WERI-Rb-1 (cell line): ENCODE data around the gene TKTL1.

ENCODE experiments used
- DNase-seq: peaks from one replicate; pipeline ENCODE4 v3.0.0-alpha.2; 2020
- H3K27ac ChIP-seq: fragments of 250-450 bp; sonication (Bioruptor Pico); 2 replicates; pipeline ENCODE4 v1.5.1; 2020; ENCODE audit warnings: mild to moderate bottlenecking, moderate library complexity
- H3K27me3 ChIP-seq: fragments of 250-450 bp; sonication (Bioruptor Pico); 2 replicates; pipeline ENCODE4 v1.5.1; 2021; ENCODE audit warnings: mild to moderate bottlenecking, low read depth, moderate library complexity; ENCODE audit not compliant: insufficient read depth, severe bottlenecking
- H3K36me3 ChIP-seq: fragments of 250-450 bp; sonication (Bioruptor Pico); 2 replicates; pipeline ENCODE4 v1.5.1; 2020; ENCODE audit warnings: mild to moderate bottlenecking, moderate library complexity
- H3K4me3 ChIP-seq: 2 replicates; pipeline ENCODE4 v1.5.1; 2011; ENCODE audit warnings: low read depth, mild to moderate bottlenecking, control low read depth, low read length
- H3K9me3 ChIP-seq: fragments of 250-450 bp; sonication (Bioruptor Pico); 2 replicates; pipeline ENCODE4 v1.5.1; 2021; ENCODE audit warnings: mild to moderate bottlenecking, moderate library complexity; ENCODE audit not compliant: severe bottlenecking
- TF ChIP-seq, protein P1 (sequence below): IDR thresholded peaks from 2 replicates; pipeline ENCODE4 v1.5.1; 2011; ENCODE audit warnings: low read depth, mild to moderate bottlenecking, control low read depth, inconsistent platforms, low read length

TKTL1 gene

DNA sequence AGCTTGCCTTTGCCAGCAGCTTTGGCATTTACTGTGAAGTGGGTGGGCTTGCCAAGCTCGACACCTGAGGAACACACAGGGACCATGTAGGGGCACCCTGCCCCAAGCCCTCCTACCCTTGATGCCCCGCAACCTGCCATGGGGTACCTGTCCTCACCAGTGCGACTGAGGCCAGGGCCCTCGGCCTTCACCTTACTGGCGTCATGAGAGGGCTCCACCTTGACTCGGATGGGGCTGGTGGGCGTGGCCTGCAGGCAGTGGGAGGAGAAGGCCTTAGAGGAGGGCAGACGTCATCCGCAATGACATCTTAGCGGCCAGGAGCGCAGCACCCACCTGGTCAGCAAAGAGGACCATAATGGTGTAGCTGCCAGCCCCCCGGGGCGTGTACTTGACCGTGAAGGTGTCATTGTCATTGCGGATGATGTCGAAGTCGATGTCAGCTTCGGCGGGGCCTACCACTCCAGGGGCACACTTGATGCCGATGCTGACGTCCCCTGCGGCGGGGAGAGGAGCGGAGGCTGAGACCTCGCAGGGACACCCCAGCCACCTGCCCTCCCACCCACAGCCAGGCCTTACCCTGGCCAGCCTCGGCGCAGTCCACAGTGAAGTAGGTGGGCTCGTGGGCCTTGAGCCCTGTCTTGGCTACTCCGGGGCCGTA, 66.6 kb downstream of the TKTL1 start:
- H3K9me3 ChIP-seq, result no peaks in the 10 kb centered on the region
- no peak overlapping the region for H3K27ac ChIP-seq
- H3K4me3 ChIP-seq, result no peak overlapping the region
- DNase-seq, result no peak
- TF ChIP-seq, protein P1, sequence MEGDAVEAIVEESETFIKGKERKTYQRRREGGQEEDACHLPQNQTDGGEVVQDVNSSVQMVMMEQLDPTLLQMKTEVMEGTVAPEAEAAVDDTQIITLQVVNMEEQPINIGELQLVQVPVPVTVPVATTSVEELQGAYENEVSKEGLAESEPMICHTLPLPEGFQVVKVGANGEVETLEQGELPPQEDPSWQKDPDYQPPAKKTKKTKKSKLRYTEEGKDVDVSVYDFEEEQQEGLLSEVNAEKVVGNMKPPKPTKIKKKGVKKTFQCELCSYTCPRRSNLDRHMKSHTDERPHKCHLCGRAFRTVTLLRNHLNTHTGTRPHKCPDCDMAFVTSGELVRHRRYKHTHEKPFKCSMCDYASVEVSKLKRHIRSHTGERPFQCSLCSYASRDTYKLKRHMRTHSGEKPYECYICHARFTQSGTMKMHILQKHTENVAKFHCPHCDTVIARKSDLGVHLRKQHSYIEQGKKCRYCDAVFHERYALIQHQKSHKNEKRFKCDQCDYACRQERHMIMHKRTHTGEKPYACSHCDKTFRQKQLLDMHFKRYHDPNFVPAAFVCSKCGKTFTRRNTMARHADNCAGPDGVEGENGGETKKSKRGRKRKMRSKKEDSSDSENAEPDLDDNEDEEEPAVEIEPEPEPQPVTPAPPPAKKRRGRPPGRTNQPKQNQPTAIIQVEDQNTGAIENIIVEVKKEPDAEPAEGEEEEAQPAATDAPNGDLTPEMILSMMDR, result no peak
- H3K27me3 ChIP-seq, result peaks cover 17% of the 10 kb centered on the region
- peaks cover 97% of the 10 kb centered on the region for H3K36me3 ChIP-seq

DNA sequence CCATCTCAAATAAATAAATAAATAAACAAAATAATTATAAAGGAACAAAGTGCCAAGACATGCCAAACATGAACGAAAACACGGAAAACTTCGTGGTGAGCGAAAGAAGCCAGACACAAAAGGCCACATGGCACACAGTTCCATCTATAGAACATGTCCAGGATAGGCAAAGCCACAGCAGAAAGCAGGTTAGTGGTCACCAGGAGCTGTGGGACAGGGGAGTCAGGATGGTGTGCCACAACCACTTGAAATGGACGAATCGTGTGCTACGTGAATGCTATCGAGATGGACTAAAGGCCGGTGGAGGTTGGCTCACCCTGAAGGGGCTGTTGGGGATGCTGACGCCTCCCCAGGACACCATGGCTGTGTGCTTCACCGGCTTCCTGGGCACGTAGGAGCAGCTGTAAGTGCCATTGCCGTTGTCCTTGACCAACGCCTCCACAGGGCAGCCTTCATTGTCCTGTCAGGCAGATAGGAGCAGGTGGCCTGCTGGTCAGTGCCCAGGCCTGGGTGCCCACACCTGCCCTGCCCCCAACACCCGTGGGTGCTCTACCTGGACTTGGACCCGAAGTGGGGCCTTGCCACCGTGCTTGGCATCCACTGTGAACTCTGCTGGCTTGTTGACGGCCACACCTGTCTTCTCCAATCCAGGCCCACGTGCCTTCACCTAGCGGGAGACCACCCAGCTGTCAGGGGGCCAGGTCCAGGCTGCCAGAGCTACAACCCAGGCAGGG, 68.3 kb downstream of the TKTL1 start:
- Histone ChIP-seq H3K27me3 (peaks cover 12% of the 10 kb centered on the region), H3K27ac (no peak overlapping the region), H3K9me3 (no peaks in the 10 kb centered on the region), H3K36me3 (peaks cover 97% of the 10 kb centered on the region), H3K4me3 (no peak overlapping the region)
- TF ChIP-seq, protein P1, result no peak
- no peak for DNase-seq

DNA sequence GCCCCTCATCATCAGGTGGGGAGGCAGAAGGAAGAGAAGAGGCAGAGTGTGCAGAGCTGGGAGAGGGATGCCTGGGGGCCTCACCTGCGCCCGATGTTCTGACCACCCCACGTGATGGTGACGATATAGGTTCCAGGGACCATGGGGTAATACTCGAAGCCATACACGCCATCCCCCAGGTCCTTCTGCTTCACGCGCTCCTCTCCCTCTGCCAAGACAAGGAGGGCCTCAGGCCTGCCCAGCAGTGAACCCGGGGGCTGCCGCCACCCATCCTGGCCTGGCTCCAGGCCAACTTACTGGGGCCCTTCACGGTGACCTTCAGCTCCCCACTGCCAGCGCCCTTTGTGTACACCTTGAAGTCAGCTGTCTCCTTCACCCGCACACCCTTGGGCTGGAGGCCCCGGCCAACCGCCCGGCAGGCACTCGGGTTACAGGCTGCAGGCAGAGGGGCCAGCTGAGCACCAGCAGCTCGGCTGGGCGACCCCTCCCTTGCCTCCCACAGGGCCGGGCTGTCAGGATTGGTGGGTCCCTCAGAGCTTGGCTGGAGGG, 69.5 kb downstream of the TKTL1 start:
- TF ChIP-seq, protein P1, result no peak
- no peak for DNase-seq
- Histone ChIP-seq H3K27me3 (peaks cover 12% of the 10 kb centered on the region), H3K27ac (no peak overlapping the region), H3K36me3 (peaks cover 94% of the 10 kb centered on the region), H3K4me3 (no peak overlapping the region), H3K9me3 (no peaks in the 10 kb centered on the region)

DNA sequence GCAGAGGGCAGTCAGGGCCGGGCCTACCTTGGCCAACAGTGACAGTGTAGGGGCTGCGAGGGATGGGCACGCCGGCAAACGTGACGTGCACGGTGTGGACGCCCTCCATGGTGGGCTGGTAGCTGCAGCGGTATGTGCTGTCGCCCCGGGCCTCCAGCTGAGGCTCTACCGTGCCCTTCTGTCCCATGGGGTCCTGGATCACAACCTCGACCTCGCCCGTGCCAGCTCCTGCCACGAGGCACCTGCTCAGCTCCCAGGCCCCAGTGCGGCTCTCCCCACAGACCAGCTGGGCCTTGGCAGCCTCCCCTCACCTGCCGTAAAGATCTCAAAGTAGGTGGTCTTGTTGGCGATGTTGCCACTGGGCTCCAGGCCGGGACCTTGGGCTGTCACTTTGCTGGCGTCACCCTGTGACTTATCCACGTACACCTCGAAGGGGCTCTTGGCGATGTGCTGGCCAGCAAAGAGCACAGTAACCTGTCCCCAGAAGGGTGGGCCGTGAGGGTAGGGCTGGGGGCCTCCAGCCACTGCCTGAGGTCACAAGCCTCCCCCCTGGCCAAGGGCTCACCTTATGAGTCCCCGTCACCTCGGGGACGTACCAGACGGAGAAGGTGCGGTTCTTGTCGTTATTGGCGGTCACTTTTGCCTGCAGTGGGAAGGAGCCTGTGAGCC, 70.5 kb downstream of the TKTL1 start:
- TF ChIP-seq, protein P1, result no peak
- Histone ChIP-seq H3K27ac (no peak overlapping the region), H3K27me3 (peaks cover 12% of the 10 kb centered on the region), H3K4me3 (no peak overlapping the region), H3K9me3 (no peaks in the 10 kb centered on the region), H3K36me3 (peaks cover 91% of the 10 kb centered on the region)
- no peak for DNase-seq

DNA sequence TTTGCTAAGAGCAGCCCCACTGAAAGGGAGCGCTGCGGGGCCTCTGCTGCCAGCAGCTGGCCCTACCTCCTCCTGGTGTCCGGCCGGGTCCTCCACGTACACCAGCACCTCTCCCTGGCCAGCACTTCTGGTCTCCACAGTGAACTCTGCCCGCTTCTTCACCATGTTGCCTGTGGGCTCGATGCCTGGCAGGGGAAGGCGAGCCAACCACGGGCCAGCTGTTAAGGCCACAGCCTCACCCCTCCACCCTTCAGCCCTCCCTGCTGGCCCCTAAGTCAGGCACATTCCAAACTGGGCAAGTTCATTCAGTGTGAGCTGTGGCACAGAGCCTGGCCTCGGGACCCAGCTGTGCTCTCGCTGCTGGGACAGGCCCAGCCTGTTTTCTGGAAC, 71.1 kb downstream of the TKTL1 start:
- Histone ChIP-seq H3K9me3 (no peaks in the 10 kb centered on the region), H3K27me3 (peaks cover 12% of the 10 kb centered on the region), H3K36me3 (peaks cover 86% of the 10 kb centered on the region), H3K27ac (no peak overlapping the region), H3K4me3 (no peak overlapping the region)
- no peak for DNase-seq
- TF ChIP-seq, protein P1, result no peak
